ENCODE data around the gene SGTA. TPM values are rescaled to one million over a fixed set of nuclear protein-coding genes. Genes with fewer than 3 reads are reported as not detected.
A peak's percentile ranks its signal among the peaks of the same experiment; 100 is the strongest.

Gene SGTA
- total and polyA plus RNA-seq, 2 of the 13 experiments (the other 11 are each of a cell fraction or from before 2014, with no cell fraction given) = 43.9 to 47.4 TPM

DNA sequence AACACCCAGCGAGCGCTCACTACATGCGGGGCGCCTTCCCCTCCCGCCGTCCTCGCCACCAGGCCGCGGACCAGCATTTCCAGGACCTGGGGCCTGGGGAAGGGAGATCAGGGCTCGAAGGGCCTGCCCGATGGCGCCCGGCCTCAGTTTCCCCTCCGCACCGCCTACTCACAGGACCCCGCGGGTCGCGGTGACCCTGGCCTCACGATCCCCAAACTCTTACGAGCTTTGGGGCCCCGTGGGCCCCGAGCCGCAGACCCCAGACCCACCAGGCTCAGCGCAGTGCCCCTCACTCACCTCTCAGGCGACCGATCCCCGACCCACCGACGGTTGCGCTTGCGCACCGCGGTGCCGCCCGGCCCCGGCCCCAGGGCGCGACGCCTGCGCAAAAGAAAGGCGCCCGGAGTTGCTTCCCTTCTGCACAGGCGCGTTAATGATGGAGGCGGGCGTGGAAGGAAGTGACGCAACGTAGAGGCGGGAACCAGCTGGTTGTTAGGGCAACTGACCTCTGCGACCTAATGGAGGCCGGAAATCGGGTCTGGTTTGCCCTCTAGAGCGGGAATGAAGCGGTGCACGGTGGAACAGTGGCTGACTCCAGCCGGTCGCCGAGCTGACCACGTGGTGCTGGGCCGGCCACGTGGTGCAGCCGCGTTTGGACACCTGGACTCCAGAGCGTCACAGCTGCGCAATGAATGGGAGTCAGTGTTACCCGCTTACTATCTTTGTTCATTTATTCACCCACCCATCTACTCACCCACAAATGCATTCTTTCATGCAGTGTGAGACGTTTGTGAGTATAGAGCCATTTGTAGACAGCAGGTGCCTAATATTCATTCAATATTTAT lies at the start of gene SGTA (continued):
- TF ChIP-seq, protein P1, sequence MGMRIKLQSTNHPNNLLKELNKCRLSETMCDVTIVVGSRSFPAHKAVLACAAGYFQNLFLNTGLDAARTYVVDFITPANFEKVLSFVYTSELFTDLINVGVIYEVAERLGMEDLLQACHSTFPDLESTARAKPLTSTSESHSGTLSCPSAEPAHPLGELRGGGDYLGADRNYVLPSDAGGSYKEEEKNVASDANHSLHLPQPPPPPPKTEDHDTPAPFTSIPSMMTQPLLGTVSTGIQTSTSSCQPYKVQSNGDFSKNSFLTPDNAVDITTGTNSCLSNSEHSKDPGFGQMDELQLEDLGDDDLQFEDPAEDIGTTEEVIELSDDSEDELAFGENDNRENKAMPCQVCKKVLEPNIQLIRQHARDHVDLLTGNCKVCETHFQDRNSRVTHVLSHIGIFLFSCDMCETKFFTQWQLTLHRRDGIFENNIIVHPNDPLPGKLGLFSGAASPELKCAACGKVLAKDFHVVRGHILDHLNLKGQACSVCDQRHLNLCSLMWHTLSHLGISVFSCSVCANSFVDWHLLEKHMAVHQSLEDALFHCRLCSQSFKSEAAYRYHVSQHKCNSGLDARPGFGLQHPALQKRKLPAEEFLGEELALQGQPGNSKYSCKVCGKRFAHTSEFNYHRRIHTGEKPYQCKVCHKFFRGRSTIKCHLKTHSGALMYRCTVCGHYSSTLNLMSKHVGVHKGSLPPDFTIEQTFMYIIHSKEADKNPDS (CRISPR knock-in tag; IDR thresholded peaks at IDR 0.05) = 0 out of 2 replicates have a peak, but pooled peaks have one; percentile 73
- TF ChIP-seq ERF (CRISPR knock-in tag; IDR thresholded peaks at IDR 0.05) (peak; percentile 98), ZNF562 (CRISPR knock-in tag; IDR thresholded peaks at IDR 0.05; ENCODE audit: borderline replicate concordance) (peak; percentile 80; the same call in 1 of the 2 replicates), ZNF335 (CRISPR knock-in tag; IDR thresholded peaks at IDR 0.05) (peak; percentile 76; the same call in 1 of the 2 replicates), ZMAT5 (CRISPR knock-in tag; IDR thresholded peaks at IDR 0.05; ENCODE audit: borderline replicate concordance, low read depth) (no peak), ZNF788 (CRISPR knock-in tag; IDR thresholded peaks at IDR 0.05; ENCODE audit: borderline replicate concordance) (peak; percentile 92; the same call in 1 of the 2 replicates), IKZF5 (CRISPR knock-in tag; IDR thresholded peaks at IDR 0.05) (peak; percentile 83), ZNF556 (CRISPR knock-in tag; IDR thresholded peaks at IDR 0.05; ENCODE audit: borderline replicate concordance) (peak; percentile 83; the same call in 1 of the 2 replicates), E2F2 (CRISPR knock-in tag; IDR thresholded peaks at IDR 0.05; ENCODE audit: borderline replicate concordance) (peak; percentile 95; the same call in 1 of the 2 replicates), NFRKB (IDR thresholded peaks at IDR 0.05) (no peak), ZNF432 (CRISPR knock-in tag; IDR thresholded peaks at IDR 0.05; ENCODE audit: borderline replicate concordance) (no peak), SOX5 (CRISPR knock-in tag; IDR thresholded peaks at IDR 0.05; ENCODE audit: borderline replicate concordance) (peak; percentile 82)
- TF ChIP-seq, protein P2, sequence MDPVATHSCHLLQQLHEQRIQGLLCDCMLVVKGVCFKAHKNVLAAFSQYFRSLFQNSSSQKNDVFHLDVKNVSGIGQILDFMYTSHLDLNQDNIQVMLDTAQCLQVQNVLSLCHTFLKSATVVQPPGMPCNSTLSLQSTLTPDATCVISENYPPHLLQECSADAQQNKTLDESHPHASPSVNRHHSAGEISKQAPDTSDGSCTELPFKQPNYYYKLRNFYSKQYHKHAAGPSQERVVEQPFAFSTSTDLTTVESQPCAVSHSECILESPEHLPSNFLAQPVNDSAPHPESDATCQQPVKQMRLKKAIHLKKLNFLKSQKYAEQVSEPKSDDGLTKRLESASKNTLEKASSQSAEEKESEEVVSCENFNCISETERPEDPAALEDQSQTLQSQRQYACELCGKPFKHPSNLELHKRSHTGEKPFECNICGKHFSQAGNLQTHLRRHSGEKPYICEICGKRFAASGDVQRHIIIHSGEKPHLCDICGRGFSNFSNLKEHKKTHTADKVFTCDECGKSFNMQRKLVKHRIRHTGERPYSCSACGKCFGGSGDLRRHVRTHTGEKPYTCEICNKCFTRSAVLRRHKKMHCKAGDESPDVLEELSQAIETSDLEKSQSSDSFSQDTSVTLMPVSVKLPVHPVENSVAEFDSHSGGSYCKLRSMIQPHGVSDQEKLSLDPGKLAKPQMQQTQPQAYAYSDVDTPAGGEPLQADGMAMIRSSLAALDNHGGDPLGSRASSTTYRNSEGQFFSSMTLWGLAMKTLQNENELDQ (CRISPR knock-in tag; IDR thresholded peaks at IDR 0.05; ENCODE audit: borderline replicate concordance) = peak; percentile 81; the same call in 1 of the 2 replicates
- TF ChIP-seq, protein P3, sequence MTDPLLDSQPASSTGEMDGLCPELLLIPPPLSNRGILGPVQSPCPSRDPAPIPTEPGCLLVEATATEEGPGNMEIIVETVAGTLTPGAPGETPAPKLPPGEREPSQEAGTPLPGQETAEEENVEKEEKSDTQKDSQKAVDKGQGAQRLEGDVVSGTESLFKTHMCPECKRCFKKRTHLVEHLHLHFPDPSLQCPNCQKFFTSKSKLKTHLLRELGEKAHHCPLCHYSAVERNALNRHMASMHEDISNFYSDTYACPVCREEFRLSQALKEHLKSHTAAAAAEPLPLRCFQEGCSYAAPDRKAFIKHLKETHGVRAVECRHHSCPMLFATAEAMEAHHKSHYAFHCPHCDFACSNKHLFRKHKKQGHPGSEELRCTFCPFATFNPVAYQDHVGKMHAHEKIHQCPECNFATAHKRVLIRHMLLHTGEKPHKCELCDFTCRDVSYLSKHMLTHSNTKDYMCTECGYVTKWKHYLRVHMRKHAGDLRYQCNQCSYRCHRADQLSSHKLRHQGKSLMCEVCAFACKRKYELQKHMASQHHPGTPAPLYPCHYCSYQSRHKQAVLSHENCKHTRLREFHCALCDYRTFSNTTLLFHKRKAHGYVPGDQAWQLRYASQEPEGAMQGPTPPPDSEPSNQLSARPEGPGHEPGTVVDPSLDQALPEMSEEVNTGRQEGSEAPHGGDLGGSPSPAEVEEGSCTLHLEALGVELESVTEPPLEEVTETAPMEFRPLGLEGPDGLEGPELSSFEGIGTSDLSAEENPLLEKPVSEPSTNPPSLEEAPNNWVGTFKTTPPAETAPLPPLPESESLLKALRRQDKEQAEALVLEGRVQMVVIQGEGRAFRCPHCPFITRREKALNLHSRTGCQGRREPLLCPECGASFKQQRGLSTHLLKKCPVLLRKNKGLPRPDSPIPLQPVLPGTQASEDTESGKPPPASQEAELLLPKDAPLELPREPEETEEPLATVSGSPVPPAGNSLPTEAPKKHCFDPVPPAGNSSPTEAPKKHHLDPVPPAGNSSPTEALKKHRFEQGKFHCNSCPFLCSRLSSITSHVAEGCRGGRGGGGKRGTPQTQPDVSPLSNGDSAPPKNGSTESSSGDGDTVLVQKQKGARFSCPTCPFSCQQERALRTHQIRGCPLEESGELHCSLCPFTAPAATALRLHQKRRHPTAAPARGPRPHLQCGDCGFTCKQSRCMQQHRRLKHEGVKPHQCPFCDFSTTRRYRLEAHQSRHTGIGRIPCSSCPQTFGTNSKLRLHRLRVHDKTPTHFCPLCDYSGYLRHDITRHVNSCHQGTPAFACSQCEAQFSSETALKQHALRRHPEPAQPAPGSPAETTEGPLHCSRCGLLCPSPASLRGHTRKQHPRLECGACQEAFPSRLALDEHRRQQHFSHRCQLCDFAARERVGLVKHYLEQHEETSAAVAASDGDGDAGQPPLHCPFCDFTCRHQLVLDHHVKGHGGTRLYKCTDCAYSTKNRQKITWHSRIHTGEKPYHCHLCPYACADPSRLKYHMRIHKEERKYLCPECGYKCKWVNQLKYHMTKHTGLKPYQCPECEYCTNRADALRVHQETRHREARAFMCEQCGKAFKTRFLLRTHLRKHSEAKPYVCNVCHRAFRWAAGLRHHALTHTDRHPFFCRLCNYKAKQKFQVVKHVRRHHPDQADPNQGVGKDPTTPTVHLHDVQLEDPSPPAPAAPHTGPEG (CRISPR knock-in tag; IDR thresholded peaks at IDR 0.05) = peak; percentile 93

All from HepG2 (cell line).